Colon (tissue), 2 donors: ENCODE data around the gene DCST1.

Experiments
- FAIRE-seq: peaks from 2 replicates; lab custom pipeline; 2012; peaks lifted over from hg19 to GRCh38; lab: Jason Lieb, UNC
- donor health status: control.
- donor health status: control.

The DCST1 gene

DNA sequence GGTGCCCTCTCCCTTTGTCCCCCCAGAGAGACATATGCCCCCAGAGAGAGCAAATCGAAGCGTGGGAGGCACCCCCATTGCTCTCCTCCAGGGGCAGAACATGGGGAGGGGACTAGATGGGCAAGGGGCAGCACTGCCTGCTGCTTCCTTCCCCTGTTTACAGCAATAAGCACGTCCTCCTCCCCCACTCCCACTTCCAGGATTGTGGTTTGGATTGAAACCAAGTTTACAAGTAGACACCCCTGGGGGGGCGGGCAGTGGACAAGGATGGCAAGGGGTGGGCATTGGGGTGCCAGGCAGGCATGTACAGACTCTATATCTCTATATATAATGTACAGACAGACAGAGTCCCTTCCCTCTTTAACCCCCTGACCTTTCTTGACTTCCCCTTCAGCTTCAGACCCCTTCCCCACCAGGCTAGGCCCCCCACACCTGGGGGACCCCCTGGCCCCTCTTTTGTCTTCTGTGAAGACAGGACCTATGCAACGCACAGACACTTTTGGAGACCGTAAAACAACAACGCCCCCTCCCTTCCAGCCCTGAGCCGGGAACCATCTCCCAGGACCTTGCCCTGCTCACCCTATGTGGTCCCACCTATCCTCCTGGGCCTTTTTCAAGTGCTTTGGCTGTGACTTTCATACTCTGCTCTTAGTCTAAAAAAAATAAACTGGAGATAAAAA lies 53.4 kb downstream of the DCST1 start:
- no peak for FAIRE-seq

DNA sequence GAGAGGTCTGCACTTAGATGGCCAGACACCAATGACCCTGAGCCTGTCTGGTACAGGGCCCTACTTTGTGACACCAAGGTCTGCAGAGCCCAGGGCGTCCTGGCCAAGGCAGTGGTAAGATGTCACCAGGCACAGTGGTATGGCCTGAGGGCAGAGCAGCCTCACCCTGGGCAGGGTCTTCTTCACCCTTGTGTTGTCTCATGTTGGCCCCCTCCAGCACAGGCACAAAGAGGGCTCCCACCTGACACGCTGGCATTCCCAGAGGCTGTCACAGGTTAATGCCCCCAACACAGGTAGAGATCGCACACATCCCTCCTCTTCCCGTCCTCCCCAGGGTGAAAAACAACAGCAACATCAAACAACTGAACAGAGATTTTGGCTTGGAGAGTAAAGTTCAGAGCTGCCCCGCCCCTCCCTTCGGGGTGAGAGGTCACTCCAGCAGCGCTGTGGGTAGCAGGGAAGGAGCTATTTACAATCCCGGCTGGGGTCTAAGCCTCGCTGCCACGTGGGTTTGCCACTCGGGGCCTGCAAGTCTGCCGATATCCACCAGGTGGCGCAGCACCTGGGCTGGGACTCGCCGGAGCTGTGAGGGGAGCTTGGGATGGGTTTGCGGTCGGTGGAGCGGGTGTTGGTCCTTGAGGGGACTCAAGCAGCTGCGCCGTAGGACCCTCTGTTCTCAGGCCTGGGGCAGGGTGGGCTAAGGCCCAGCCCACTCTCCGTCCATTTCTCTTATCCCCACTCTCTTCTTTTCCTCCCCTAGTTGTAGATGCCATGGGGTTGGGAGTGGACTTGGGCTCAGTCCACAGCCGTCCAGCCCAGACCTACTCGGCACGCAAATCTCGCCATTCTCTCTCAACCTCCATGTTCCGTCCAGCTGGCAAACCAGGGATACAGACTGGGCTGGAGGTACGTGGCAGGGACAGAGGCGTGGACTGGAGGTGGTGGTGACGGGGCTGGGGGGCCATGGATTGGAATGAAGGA lies 57.7 kb downstream of the DCST1 start:
- FAIRE-seq = no peak

DNA sequence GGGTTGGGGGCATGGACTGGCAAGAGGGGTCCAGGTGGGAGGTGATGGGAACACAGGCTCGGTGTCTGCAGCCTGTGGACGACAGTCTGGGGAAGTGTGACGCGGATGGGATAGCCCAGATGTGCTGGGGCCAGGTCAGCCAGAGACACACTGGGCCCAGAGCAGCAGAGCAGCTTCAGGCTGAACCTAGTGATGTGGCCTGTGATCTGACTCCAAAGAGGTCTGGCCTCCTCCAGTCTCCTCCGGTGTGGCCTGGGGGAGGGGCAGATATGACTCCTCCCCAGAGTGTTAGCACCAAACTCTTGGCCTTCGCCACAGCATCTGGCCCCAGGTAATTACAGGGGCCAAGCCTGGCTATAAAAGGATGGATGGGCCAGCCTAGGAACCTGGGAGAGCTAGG lies 58.5 kb downstream of the DCST1 start:
- FAIRE-seq = no peak

DNA sequence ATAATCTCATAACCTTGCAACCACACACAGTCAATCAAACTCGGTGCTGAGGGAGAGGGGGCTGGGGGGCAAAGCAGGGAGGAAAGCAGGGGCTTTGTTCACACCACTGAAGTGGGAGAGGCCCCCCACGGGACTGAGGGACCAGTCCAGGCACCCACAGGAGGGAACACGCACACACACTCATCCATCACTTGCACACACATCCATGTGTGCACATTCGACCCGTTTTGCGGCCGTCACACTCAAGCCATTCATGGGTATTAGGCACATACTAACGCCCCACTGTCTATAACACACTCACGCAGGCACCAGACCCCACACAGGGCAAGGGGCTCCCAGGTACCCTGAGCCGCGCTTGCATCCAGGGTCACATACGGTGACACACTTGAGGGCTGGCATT lies 59.0 kb downstream of the DCST1 start:
- no peak for FAIRE-seq

DNA sequence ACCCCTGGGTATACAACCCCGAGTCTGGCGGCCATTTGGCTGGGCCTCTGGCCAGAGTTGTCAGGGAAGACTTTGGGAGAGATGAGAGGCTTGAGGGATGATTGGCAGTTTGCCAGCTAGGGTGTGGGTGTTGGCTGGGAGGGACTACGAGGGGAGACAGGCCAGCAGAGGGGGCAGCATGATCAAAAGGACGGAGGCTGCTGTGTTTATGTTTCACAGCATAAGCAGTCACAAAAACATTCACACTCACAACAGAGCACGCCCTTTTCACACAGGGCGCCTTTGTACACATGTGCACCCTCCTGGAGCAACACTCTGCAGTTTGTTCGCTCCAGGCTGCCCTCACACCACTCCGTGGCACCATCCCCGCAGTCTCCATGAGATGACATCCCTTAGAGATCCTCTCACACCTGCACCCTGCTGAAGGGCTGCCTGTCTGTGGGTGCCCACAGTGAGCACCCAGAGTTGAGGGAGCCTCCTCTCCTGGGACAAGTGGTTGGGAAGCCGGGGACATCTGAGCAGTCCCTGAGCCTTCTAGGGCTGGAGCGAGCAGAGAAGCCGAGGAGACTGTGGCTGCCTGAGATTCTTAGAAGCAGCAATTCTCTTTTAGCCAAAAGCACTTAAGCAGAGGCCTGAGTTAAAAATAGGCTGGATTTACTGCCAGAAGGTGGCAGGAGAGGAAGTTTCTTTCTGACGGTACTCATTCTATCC lies 60.4 kb downstream of the DCST1 start:
- FAIRE-seq = no peak

DNA sequence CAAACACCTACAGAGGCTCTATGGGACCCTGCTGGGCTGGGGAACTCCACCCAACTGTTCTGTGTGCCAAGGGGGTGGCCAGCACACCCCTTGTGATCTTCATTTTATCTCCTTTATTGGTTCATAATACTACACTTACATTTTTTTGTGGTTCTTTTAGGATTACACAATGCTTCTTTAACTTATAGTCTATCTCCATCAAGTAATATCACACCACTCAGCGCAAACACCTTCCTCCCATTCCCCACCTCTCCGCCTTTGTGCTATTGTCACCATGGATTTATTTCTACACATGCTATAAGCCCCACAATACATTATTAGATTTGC lies 61.0 kb downstream of the DCST1 start:
- FAIRE-seq = no peak

DNA sequence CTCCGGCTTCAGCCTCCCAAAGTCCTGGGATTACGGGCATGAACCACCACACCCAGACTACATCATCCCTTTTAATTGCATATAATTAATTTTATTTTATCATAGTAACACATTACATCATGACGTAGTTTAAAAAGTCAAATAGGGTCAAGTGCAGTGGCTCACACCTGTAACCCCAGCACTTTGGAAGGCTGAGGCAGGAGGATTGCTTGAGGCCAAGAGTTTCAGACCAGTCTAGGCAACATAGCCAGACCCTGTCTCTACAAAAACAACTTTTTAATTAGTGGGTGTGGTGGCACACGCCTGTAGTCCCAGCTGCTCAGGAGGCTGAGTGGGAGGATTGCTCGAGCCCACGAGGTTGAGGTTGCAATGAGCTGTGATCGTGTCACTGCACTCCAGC lies 65.7 kb downstream of the DCST1 start:
- no peak for FAIRE-seq
